D721Med (cell line): ENCODE results near the gene TTC1.
A peak's percentile ranks its signal among the peaks of the same experiment; 100 is the strongest.

Source experiments
- DNase-seq: peaks from one replicate; pipeline ENCODE4 v3.0.0; 2011; ENCODE audit warnings: low spot score; ENCODE audit not compliant: insufficient read length
- FAIRE-seq: peaks from 2 replicates; lab custom pipeline; 2011; peaks lifted over from hg19 to GRCh38; lab: Jason Lieb, UNC
- CTCF ChIP-seq: IDR thresholded peaks from 2 replicates; pipeline ENCODE4 v1.5.1; 2012; ENCODE audit warnings: mild to moderate bottlenecking, control low read depth; ENCODE audit not compliant: insufficient read depth; ENCODE audit errors: missing control alignments

Gene TTC1

GRCh38 chr5:160021831-160022446, 13.0 kb downstream of the TTC1 start:
- FAIRE-seq, result peak; percentile 80
- TF ChIP-seq CTCF, result peak; percentile 87
- no peak for DNase-seq

DNA sequence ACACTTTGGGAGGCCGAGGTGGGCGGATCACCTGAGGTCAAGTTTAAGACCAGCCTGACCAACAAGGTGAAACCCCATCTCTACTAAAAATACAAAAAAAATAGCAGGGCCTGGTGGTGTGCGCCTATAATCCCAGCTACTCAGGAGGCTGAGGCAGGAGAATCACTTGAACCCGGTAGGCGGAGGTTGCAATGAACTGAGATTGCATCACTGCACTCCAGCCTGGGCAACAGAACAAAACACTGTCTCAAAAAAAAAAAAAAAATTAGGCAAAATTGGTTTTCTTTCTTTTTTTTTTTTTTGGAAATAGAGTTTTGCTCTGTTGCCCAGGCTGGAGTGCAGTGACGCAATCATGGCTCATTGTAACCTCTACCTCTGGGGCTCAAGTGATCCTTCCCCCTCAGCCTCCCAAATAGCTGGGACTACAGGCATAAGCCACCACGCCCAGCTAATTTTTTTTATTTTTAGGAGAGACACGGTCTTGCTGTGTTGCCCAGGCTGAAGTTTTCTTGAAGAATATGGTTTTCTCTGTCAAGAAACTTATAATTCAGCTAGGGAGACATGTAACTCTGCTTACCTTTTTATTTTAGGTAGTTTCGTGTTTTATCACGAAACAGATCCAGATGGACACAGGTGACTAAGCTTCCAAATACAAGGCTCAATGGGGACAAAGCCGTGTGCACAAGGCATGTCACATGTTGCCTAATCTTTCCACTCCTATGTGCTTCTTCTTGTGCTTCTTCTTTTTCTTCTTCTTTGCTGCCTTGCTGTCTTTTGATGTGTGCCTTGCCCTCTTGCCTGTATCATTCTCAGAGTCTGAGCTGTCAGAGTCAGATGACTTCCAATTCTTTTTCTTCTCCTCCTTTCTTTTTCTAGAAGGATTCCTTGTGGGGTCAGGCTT, 14.3 kb downstream of the TTC1 start:
- FAIRE-seq, result peak; percentile 44
- TF ChIP-seq CTCF, result no peak
- no peak for DNase-seq

GRCh38 chr5:160023908-160024630, 15.1 kb downstream of the TTC1 start:
- DNase-seq (no peak), FAIRE-seq (no peak)
- no peak for TF ChIP-seq CTCF

DNA sequence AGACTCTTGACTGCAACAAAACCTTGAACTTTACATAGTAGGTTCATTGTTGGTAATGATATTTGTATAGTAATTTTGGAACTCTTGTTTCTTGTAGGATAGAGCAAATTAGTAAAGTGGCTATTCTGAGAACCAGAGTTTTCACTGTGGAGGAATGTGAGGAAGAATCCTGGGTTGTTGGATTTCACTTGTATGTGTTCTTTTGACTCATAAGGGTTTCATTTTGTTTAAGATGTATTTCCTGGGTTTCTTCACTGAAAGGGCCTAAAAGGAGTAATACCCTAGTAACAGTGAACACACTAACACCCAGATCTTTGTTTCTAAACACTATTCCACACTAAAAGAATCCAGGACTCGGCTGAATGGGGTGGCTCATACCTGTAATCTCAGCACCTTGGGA, 20.1 kb downstream of the TTC1 start:
- DNase-seq (no peak), FAIRE-seq (no peak)
- TF ChIP-seq CTCF, result no peak

GRCh38 chr5:160029540-160030139, 20.7 kb downstream of the TTC1 start:
- no peak for FAIRE-seq
- TF ChIP-seq CTCF, result no peak
- DNase-seq, result no peak

DNA sequence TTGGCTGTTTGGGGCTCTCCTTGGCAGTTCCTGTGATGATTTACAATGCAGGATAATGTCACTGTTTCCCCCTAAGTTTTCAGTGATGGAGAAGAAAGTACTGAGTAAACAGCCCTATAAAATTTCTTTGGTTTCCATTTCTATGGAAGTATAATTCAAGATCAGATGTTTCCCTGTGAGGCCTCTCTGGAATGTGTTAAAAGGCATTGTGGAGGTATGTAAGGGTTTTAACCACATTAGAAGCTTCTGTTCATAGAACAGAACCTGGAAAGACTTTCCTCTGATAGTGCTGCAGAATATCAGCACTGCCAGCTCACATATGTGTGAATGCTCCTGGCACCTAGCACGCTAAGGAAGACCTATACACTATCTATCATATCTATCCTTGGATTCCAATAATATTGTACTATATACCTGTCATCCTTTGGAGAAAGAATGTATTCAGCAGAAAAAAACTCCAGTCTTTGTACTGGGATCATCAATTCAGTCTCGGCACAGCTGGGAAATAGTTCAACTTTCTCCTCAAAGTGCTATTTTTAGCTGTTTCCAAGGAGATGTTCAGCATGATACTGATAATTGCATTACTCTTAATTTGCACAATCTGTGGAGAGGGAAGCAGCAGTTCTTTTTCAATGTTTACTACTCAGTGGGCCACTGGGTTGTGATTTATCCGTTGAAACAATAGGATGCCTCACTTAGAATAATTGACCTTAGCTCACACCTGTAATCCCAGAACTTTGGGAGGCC, 21.9 kb downstream of the TTC1 start:
- TF ChIP-seq CTCF, result no peak
- FAIRE-seq (peak; percentile 25), DNase-seq (no peak)
